Transverse colon (tissue), 3 donors: ENCODE results near the gene IGF1.

Experiments
- CTCF ChIP-seq, 5 experiments: fragments of 200-600 bp in 3 of 5; fragments of 450-650 bp in 2 of 5; sonication (generic) in 3 of 5; IDR thresholded peaks; 1 replicate in 2 of 5; 2 replicates in 3 of 5; pipeline ENCODE4 v1.5.1; 2016 to 2017; ENCODE audit warnings: antibody characterized with exemption in 5 of 5, inconsistent platforms in 3 of 5, mild to moderate bottlenecking in 2 of 5, moderate library complexity in 1 of 5
- EP300 ChIP-seq: sonication (generic); formaldehyde crosslinking; IDR thresholded peaks from one replicate; pipeline ENCODE4 v1.6.1; 2017; ENCODE audit warnings: antibody characterized with exemption, low read depth
- POLR2A ChIP-seq: fragments of 450-650 bp; IDR thresholded peaks from one replicate; pipeline ENCODE4 v1.6.1; 2016; ENCODE audit warnings: antibody characterized with exemption, mild to moderate bottlenecking, moderate library complexity

GRCh38 chr12:102483466-102483865, 3.1 kb upstream of the IGF1 start:
- TF ChIP-seq POLR2A: no peak
- no peak for TF ChIP-seq CTCF (IDR thresholded peaks at IDR 0.05)
- TF ChIP-seq EP300: no peak
